Caco-2 (cell line): Measurements from ENCODE around the gene RFX1. TPM values are rescaled to one million over a fixed set of nuclear protein-coding genes. Genes with fewer than 3 reads are reported as not detected.

Experiments used
- BruUV-seq: library from RNA; stranded (reverse); fragments of 400-500 nt; replicated peaks from 2 replicates; lab custom pipeline; 2021; lab: Mats Ljungman, UMichigan
- CTCF ChIA-PET: fragments of 300-600 bp; sonication (Branson Sonifier 250); formaldehyde crosslinking; loops from one replicate; lab custom pipeline; 2022; ENCODE audit warnings: antibody characterized with exemption; lab: Charles Lee
- POLR2A ChIA-PET: fragments of 300-600 bp; sonication (Branson Sonifier 250); formaldehyde crosslinking; loops from one replicate; lab custom pipeline; 2022; ENCODE audit warnings: antibody characterized with exemption; lab: Charles Lee
- DNase-seq, 2 experiments: peaks; one replicate each; pipeline versions ENCODE4 v3.0.0 to v3.0.0-alpha.2; 2020 to 2022
- H3K27me3 ChIP-seq: replicated peaks from 2 replicates; pipeline ENCODE4 v1.6.0; 2011; ENCODE audit warnings: low read length; ENCODE audit not compliant: control insufficient read depth, insufficient read depth
- H3K36me3 ChIP-seq: 2 replicates; pipeline ENCODE4 v1.5.1; 2011; ENCODE audit warnings: low read length; ENCODE audit not compliant: control insufficient read depth, insufficient read depth
- H3K4me1 ChIP-seq: fragments of 250-450 bp; sonication (Bioruptor Pico); 2 replicates; pipeline ENCODE4 v1.5.1; 2020; ENCODE audit warnings: mild to moderate bottlenecking
- H3K4me3 ChIP-seq: 2 replicates; pipeline ENCODE4 v1.5.1; 2011; ENCODE audit warnings: low read depth, mild to moderate bottlenecking, control low read depth, low read length
- H3K9me3 ChIP-seq: fragments of 250-450 bp; sonication (Bioruptor Pico); 2 replicates; pipeline ENCODE4 v1.5.1; 2020; ENCODE audit warnings: mild to moderate bottlenecking, moderate library complexity
- H3K27ac Mint-ChIP-seq: one replicate; pipeline ENCODE4 v1.8.0; 2022; ENCODE audit warnings: mixed read lengths; ENCODE audit not compliant: unreplicated experiment
- H3K27me3 Mint-ChIP-seq: one replicate; pipeline ENCODE4 v1.8.0; 2022; ENCODE audit warnings: mixed read lengths; ENCODE audit not compliant: insufficient read depth, unreplicated experiment
- H3K36me3 Mint-ChIP-seq: one replicate; pipeline ENCODE4 v1.8.0; 2022; ENCODE audit warnings: mild to moderate bottlenecking, mixed read lengths; ENCODE audit not compliant: insufficient read depth, unreplicated experiment
- H3K4me1 Mint-ChIP-seq: one replicate; pipeline ENCODE4 v1.8.0; 2022; ENCODE audit warnings: low read depth, mixed read lengths; ENCODE audit not compliant: unreplicated experiment
- H3K4me3 Mint-ChIP-seq: one replicate; pipeline ENCODE4 v1.8.0; 2022; ENCODE audit warnings: mild to moderate bottlenecking, moderate library complexity, mixed read lengths; ENCODE audit not compliant: unreplicated experiment
- H3K9me3 Mint-ChIP-seq: one replicate; pipeline ENCODE4 v1.8.0; 2022; ENCODE audit warnings: mixed read lengths; ENCODE audit not compliant: unreplicated experiment
- CTCF ChIP-seq, 2 experiments: fragments of 200-600 bp in 1 of 2; IDR thresholded peaks; 1 replicate in 1 of 2; 2 replicates in 1 of 2; pipeline versions ENCODE4 v1.5.1 to v1.8.0; 2011 to 2022; ENCODE audit warnings: antibody characterized with exemption in 1 of 2, control low read depth in 1 of 2, inconsistent platforms in 1 of 2, low read depth in 1 of 2, low read length in 1 of 2, mild to moderate bottlenecking in 1 of 2, moderate library complexity in 1 of 2; ENCODE audit not compliant: insufficient read depth in 1 of 2, severe bottlenecking in 1 of 2, unreplicated experiment in 1 of 2
- intact Hi-C: fragments of 100-400 bp; cut with micrococcal nuclease; formaldehyde crosslinking; loops from one replicate; pipeline ENCODE4 v1.10.0; 2022; ENCODE audit not compliant: unreplicated experiment
- total RNA-seq: library from RNA; stranded (reverse); gene quantifications from 2 replicates; pipeline ENCODE4 v1.2.3, GENCODE V29; 2022

Gene RFX1
- total RNA-seq, 1 experiment from 2014 or later = 11.5 TPM

- ChIA-PET POLR2A (no interaction called here), CTCF (interaction anchor here (0.6 kb wide), 1 partner anchor 115 kb away, joined by 4 read pairs; no protein-coding TSS in a partner anchor)
- no peaks in the 10 kb centered on the region for H3K9me3 ChIP-seq
- H3K36me3 Mint-ChIP-seq = peaks cover 42% of the 10 kb centered on the region
- 0 out of 2 replicates have a peak, but pooled peaks cover 6% of the 10 kb centered on the region for H3K4me1 ChIP-seq
- no peak overlapping the region for H3K4me3 ChIP-seq
- H3K27me3 Mint-ChIP-seq = no peaks in the 10 kb centered on the region
- intact Hi-C loops = no loop called here
- no peaks in the 10 kb centered on the region for H3K4me1 Mint-ChIP-seq
- TF ChIP-seq CTCF (IDR thresholded peaks at IDR 0.05; ENCODE audit: insufficient read depth in 1 of 2, low read depth in 1 of 2, low read length in 1 of 2, severe bottlenecking in 1 of 2, unreplicated experiment in 1 of 2) = no peak
- H3K36me3 ChIP-seq = peaks cover 5% of the 10 kb centered on the region
- H3K9me3 Mint-ChIP-seq = no peaks in the 10 kb centered on the region
- no peak overlapping the region for H3K4me3 Mint-ChIP-seq
- H3K27ac Mint-ChIP-seq = no peak overlapping the region
- BruUV-seq = no TSS peak
- DNase-seq = no peak
- no peaks in the 10 kb centered on the region for H3K27me3 ChIP-seq
These were observed 49.1 kb downstream of the RFX1 start for GRCh38 chr19:13957051-13957450.

- Mint-ChIP-seq H3K36me3 (peaks cover 41% of the 10 kb centered on the region), H3K27ac (no peak overlapping the region), H3K4me3 (no peak overlapping the region), H3K4me1 (no peaks in the 10 kb centered on the region), H3K27me3 (no peaks in the 10 kb centered on the region), H3K9me3 (no peaks in the 10 kb centered on the region)
- intact Hi-C loops = no loop called here
- DNase-seq = no peak
- POLR2A ChIA-PET = no interaction called here
- Histone ChIP-seq H3K9me3 (no peaks in the 10 kb centered on the region), H3K4me3 (no peak overlapping the region), H3K36me3 (peaks cover 5% of the 10 kb centered on the region), H3K27me3 (no peaks in the 10 kb centered on the region), H3K4me1 (0 out of 2 replicates have a peak, but pooled peaks cover 6% of the 10 kb centered on the region)
- no TSS peak for BruUV-seq
- CTCF ChIA-PET = no interaction called here
- TF ChIP-seq CTCF (IDR thresholded peaks at IDR 0.05; ENCODE audit: insufficient read depth in 1 of 2, low read depth in 1 of 2, low read length in 1 of 2, severe bottlenecking in 1 of 2, unreplicated experiment in 1 of 2) = no peak
These were observed 49.8 kb downstream of the RFX1 start for GRCh38 chr19:13956365-13956744.

- no peak for TF ChIP-seq CTCF (IDR thresholded peaks at IDR 0.05; ENCODE audit: insufficient read depth in 1 of 2, low read depth in 1 of 2, low read length in 1 of 2, severe bottlenecking in 1 of 2, unreplicated experiment in 1 of 2)
- no peaks in the 10 kb centered on the region for H3K9me3 Mint-ChIP-seq
- peaks cover 5% of the 10 kb centered on the region for H3K36me3 ChIP-seq
- CTCF ChIA-PET = no interaction called here
- no peaks in the 10 kb centered on the region for H3K27me3 ChIP-seq
- POLR2A ChIA-PET = no interaction called here
- H3K4me1 Mint-ChIP-seq = no peaks in the 10 kb centered on the region
- H3K4me3 Mint-ChIP-seq = no peak overlapping the region
- 0 out of 2 replicates have a peak, but pooled peaks cover 6% of the 10 kb centered on the region for H3K4me1 ChIP-seq
- H3K27me3 Mint-ChIP-seq = no peaks in the 10 kb centered on the region
- H3K36me3 Mint-ChIP-seq = peaks cover 35% of the 10 kb centered on the region
- BruUV-seq = no TSS peak
- H3K27ac Mint-ChIP-seq = no peak overlapping the region
- intact Hi-C loops = no loop called here
- no peak overlapping the region for H3K4me3 ChIP-seq
- H3K9me3 ChIP-seq = no peaks in the 10 kb centered on the region
- DNase-seq = no peak
These were observed 50.3 kb downstream of the RFX1 start for GRCh38 chr19:13955662-13956364.
